Tibial nerve (tissue), 4 donors: ENCODE measurements around the gene USP6NL. TPM values are rescaled to one million over a fixed set of nuclear protein-coding genes. Genes with fewer than 3 reads are reported as not detected.

ENCODE experiments used
- DNase-seq, 2 donors: peaks; one replicate each; pipeline ENCODE4 v3.0.0-alpha.2; 2019; ENCODE audit warnings: low spot score in 2 of 2
- H3K27ac ChIP-seq, 4 donors: fragments of 200-600 bp; sonication (generic) in 3 of 4; one replicate each; pipeline ENCODE4 v1.5.1; 2017 to 2019; ENCODE audit warnings: mild to moderate bottlenecking in 1 of 4
- H3K27me3 ChIP-seq, 2 donors: fragments of 200-600 bp; sonication (generic) in 1 of 2; one replicate each; pipeline versions ENCODE4 v1.5.1 to v1.6.0; 2017 to 2019
- H3K36me3 ChIP-seq, 3 donors: fragments of 200-600 bp; sonication (generic); one replicate each; pipeline ENCODE4 v1.5.1; 2018 to 2019
- H3K4me1 ChIP-seq, 4 donors: fragments of 200-600 bp; sonication (generic) in 3 of 4; one replicate each; pipeline ENCODE4 v1.5.1; 2017 to 2019
- H3K4me3 ChIP-seq, 4 donors: fragments of 200-600 bp; sonication (generic) in 3 of 4; one replicate each; pipeline ENCODE4 v1.5.1; 2017 to 2019; ENCODE audit warnings: mild to moderate bottlenecking in 1 of 4, moderate library complexity in 1 of 4
- H3K9me3 ChIP-seq, 4 donors: fragments of 200-600 bp; sonication (generic) in 3 of 4; one replicate each; pipeline ENCODE4 v1.5.1; 2017 to 2019
- CTCF ChIP-seq, 5 experiments: fragments of 200-600 bp in 3 of 5; fragments of 450-650 bp in 2 of 5; sonication (generic) in 3 of 5; IDR thresholded peaks; one replicate each; pipeline ENCODE4 v1.5.1; 2016 to 2019; ENCODE audit warnings: antibody characterized with exemption in 5 of 5, mild to moderate bottlenecking in 3 of 5, moderate library complexity in 2 of 5
- EP300 ChIP-seq, 2 donors: sonication (generic); formaldehyde crosslinking; IDR thresholded peaks; one replicate each; pipeline ENCODE4 v1.6.1; 2017; ENCODE audit warnings: antibody characterized with exemption in 2 of 2, mild to moderate bottlenecking in 1 of 2
- POLR2A ChIP-seq, 2 donors: fragments of 450-650 bp; IDR thresholded peaks; one replicate each; pipeline ENCODE4 v1.6.1; 2017; ENCODE audit warnings: antibody characterized with exemption in 2 of 2, mild to moderate bottlenecking in 2 of 2, moderate library complexity in 2 of 2
- WGBS, 2 donors: methylation state at CpG; one replicate each; pipeline ENCODE4 v1.1.5; 2018; 5-methylcytosine and 5-hydroxymethylcytosine counted together
- total RNA-seq, 4 donors: library from RNA; depleted of rRNA; stranded (reverse); fragments of >200 nt; gene quantifications; one replicate each; pipeline ENCODE4 v1.1.0, GENCODE V29; 2016

Gene USP6NL
- total RNA-seq, 4 donors from 2014 or later: 21.8 to 33.9 (median 25.0) TPM

GRCh38 chr10:11609052-11609451 is 2.4 kb downstream of the USP6NL start:
- no peaks in the 10 kb centered on the region for H3K9me3 ChIP-seq
- DNase-seq: no peak
- no peaks in the 10 kb centered on the region for H3K27me3 ChIP-seq
- peak overlapping the region in 1 of 4 donors; percentile 11 for H3K27ac ChIP-seq
- H3K4me1 ChIP-seq: peaks cover 0 to 33% (median 19%) of the 10 kb centered on the region in 4 donors
- TF ChIP-seq CTCF (IDR thresholded peaks at IDR 0.05): no peak
- no peak for TF ChIP-seq EP300 (IDR thresholded peaks at IDR 0.05)
- TF ChIP-seq POLR2A (IDR thresholded peaks at IDR 0.05): no peak
- H3K36me3 ChIP-seq: no peaks in the 10 kb centered on the region
- H3K4me3 ChIP-seq: no peak overlapping the region
- 84% methylated on average over 7 of the region's 7 CpGs for WGBS, 2 donors

- 85% methylated on average over 10 of the region's 10 CpGs for WGBS, 2 donors
- TF ChIP-seq EP300 (IDR thresholded peaks at IDR 0.05) (no peak), POLR2A (IDR thresholded peaks at IDR 0.05) (no peak), CTCF (IDR thresholded peaks at IDR 0.05) (no peak)
- H3K27me3 ChIP-seq: no peaks in the 10 kb centered on the region
Observed at GRCh38 chr10:11608159-11609013, 3.1 kb downstream of the USP6NL start.

GRCh38 chr10:11605807-11606408 is 5.5 kb downstream of the USP6NL start:
- DNase-seq: no peak
- Histone ChIP-seq H3K4me1 (peaks cover 0 to 22% (median 16%) of the 10 kb centered on the region in 4 donors), H3K36me3 (no peaks in the 10 kb centered on the region), H3K27ac (no peak overlapping the region), H3K27me3 (no peaks in the 10 kb centered on the region), H3K4me3 (no peak overlapping the region), H3K9me3 (no peaks in the 10 kb centered on the region)
- WGBS, 2 donors: 90 to 97% methylated on average over 2 of the region's 2 CpGs
- no peak for TF ChIP-seq POLR2A (IDR thresholded peaks at IDR 0.05)
- TF ChIP-seq EP300 (IDR thresholded peaks at IDR 0.05): no peak
- TF ChIP-seq CTCF (IDR thresholded peaks at IDR 0.05): no peak

More at GRCh38 chr10:11608159-11609013, 3.1 kb downstream of the USP6NL start:
- H3K36me3 ChIP-seq: no peaks in the 10 kb centered on the region
- H3K4me1 ChIP-seq: peaks cover 0 to 33% (median 19%) of the 10 kb centered on the region in 4 donors
- H3K27ac ChIP-seq: no peak overlapping the region
- H3K9me3 ChIP-seq: no peaks in the 10 kb centered on the region
- H3K4me3 ChIP-seq: no peak overlapping the region
- DNase-seq: no peak

GRCh38 chr10:11604865-11605650 is 6.4 kb downstream of the USP6NL start:
- no peak for DNase-seq
- Histone ChIP-seq H3K9me3 (no peaks in the 10 kb centered on the region), H3K36me3 (no peaks in the 10 kb centered on the region), H3K27me3 (no peaks in the 10 kb centered on the region), H3K4me3 (no peak overlapping the region), H3K4me1 (peaks cover 0 to 15% (median 14%) of the 10 kb centered on the region in 4 donors), H3K27ac (no peak overlapping the region)
- TF ChIP-seq EP300 (IDR thresholded peaks at IDR 0.05): no peak
- no peak for TF ChIP-seq CTCF (IDR thresholded peaks at IDR 0.05)
- no peak for TF ChIP-seq POLR2A (IDR thresholded peaks at IDR 0.05)
- 72 to 74% methylated on average over 2 of the region's 2 CpGs for WGBS, 2 donors
